CD4-positive, alpha-beta T cell treated with Interleukin-12 subunit alpha and Interleukin-12 subunit beta, for 1 hour (primary cell): ENCODE measurements around the gene SLC22A23.

Source experiments
- DNase-seq: peaks from one replicate; pipeline ENCODE4 v3.0.0-alpha.2; 2020

SLC22A23 gene

GRCh38 chr6:3443221-3443515 is 13.7 kb downstream of the SLC22A23 start:
- DNase-seq: no peak

- DNase-seq: no peak
Observed at GRCh38 chr6:3442431-3443220, 14.2 kb downstream of the SLC22A23 start.

- no peak for DNase-seq
Observed at GRCh38 chr6:3440911-3441310, 15.9 kb downstream of the SLC22A23 start.

- DNase-seq: no peak
Observed at GRCh38 chr6:3439961-3440360, 16.9 kb downstream of the SLC22A23 start.

GRCh38 chr6:3438190-3439167 is 18.4 kb downstream of the SLC22A23 start:
- no peak for DNase-seq

GRCh38 chr6:3433005-3433404 is 23.8 kb downstream of the SLC22A23 start:
- DNase-seq: no peak

- DNase-seq: no peak
Observed at GRCh38 chr6:3432416-3432815, 24.4 kb downstream of the SLC22A23 start.

- DNase-seq: no peak
Observed at GRCh38 chr6:3431994-3432393, 24.9 kb downstream of the SLC22A23 start.

- no peak for DNase-seq
Observed at GRCh38 chr6:3429211-3429610, 27.6 kb downstream of the SLC22A23 start.

GRCh38 chr6:3428700-3429099 is 28.1 kb downstream of the SLC22A23 start:
- DNase-seq: no peak

GRCh38 chr6:3428247-3428646 is 28.6 kb downstream of the SLC22A23 start:
- no peak for DNase-seq

GRCh38 chr6:3427687-3428085 is 29.2 kb downstream of the SLC22A23 start:
- no peak for DNase-seq

GRCh38 chr6:3426927-3427686 is 29.7 kb downstream of the SLC22A23 start:
- no peak for DNase-seq

- DNase-seq: no peak
Observed at GRCh38 chr6:3426091-3426926, 30.5 kb downstream of the SLC22A23 start.

GRCh38 chr6:3425574-3425973 is 31.3 kb downstream of the SLC22A23 start:
- DNase-seq: no peak

GRCh38 chr6:3424185-3424927 is 32.5 kb downstream of the SLC22A23 start:
- DNase-seq: no peak

- DNase-seq: no peak
Observed at GRCh38 chr6:3423439-3424184, 33.2 kb downstream of the SLC22A23 start.

GRCh38 chr6:3422435-3423070 is 34.3 kb downstream of the SLC22A23 start:
- DNase-seq: no peak

- DNase-seq: no peak
Observed at GRCh38 chr6:3421791-3422434, 34.9 kb downstream of the SLC22A23 start.

GRCh38 chr6:3421143-3421542 is 35.7 kb downstream of the SLC22A23 start:
- DNase-seq: no peak
